ENCODE results near the gene MAML3.

Gene MAML3

DNA sequence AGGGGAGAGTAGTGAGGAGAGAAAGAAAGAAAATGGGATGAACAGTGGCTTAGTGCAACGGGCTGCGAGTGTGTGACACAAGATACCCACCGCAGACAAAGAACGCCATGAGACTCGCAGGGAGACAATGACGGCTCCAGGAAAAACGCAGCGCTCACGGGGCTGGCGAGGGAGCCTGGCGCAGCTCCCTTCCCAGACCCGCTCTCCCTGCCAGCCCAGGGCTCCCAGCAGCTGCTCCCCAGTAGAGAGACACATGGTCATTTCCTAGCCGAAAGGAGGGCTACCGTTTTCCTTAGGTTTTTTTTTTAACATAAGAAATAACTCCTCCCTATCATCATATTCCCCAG lies 149.5 kb downstream of the MAML3 start:
- H3K27me3 ChIP-seq (ENCODE audit: insufficient read depth, poor library complexity, severe bottlenecking), result no peaks in the 10 kb centered on the region
- H3K4me3 ChIP-seq (replicated peaks; ENCODE audit: insufficient read depth, low read length), result no peak overlapping the region
- DNase-seq (ENCODE audit: low read depth in 1 of 2, low spot score in 1 of 2), result no peak
- TF ChIP-seq, protein P1, sequence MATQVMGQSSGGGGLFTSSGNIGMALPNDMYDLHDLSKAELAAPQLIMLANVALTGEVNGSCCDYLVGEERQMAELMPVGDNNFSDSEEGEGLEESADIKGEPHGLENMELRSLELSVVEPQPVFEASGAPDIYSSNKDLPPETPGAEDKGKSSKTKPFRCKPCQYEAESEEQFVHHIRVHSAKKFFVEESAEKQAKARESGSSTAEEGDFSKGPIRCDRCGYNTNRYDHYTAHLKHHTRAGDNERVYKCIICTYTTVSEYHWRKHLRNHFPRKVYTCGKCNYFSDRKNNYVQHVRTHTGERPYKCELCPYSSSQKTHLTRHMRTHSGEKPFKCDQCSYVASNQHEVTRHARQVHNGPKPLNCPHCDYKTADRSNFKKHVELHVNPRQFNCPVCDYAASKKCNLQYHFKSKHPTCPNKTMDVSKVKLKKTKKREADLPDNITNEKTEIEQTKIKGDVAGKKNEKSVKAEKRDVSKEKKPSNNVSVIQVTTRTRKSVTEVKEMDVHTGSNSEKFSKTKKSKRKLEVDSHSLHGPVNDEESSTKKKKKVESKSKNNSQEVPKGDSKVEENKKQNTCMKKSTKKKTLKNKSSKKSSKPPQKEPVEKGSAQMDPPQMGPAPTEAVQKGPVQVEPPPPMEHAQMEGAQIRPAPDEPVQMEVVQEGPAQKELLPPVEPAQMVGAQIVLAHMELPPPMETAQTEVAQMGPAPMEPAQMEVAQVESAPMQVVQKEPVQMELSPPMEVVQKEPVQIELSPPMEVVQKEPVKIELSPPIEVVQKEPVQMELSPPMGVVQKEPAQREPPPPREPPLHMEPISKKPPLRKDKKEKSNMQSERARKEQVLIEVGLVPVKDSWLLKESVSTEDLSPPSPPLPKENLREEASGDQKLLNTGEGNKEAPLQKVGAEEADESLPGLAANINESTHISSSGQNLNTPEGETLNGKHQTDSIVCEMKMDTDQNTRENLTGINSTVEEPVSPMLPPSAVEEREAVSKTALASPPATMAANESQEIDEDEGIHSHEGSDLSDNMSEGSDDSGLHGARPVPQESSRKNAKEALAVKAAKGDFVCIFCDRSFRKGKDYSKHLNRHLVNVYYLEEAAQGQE (IDR thresholded peaks at IDR 0.05; ENCODE audit: insufficient replicate concordance, low read depth), result no peak
- no peak for TF ChIP-seq SPI1 (IDR thresholded peaks at IDR 0.05; ENCODE audit: borderline replicate concordance, low read depth)
- no peak for TF ChIP-seq CTCF (IDR thresholded peaks at IDR 0.05; ENCODE audit: insufficient read depth, low read length)
- TF ChIP-seq GABPA (IDR thresholded peaks at IDR 0.05; ENCODE audit: low read depth), result no peak
- no peak for TF ChIP-seq POLR2AphosphoS5 (IDR thresholded peaks at IDR 0.05; ENCODE audit: low read depth)
- H3K27ac ChIP-seq (replicated peaks), result no peak overlapping the region

- no peak for DNase-seq (ENCODE audit: low read depth in 1 of 2, low spot score in 1 of 2)
- H3K27ac ChIP-seq (replicated peaks), result no peak overlapping the region
- H3K27me3 ChIP-seq (ENCODE audit: insufficient read depth, poor library complexity, severe bottlenecking), result no peaks in the 10 kb centered on the region
- TF ChIP-seq GABPA (IDR thresholded peaks at IDR 0.05; ENCODE audit: low read depth) (no peak), POLR2AphosphoS5 (IDR thresholded peaks at IDR 0.05; ENCODE audit: low read depth) (no peak), CTCF (IDR thresholded peaks at IDR 0.05; ENCODE audit: insufficient read depth, low read length) (no peak), SPI1 (IDR thresholded peaks at IDR 0.05; ENCODE audit: borderline replicate concordance, low read depth) (no peak)
- TF ChIP-seq, protein P1 (IDR thresholded peaks at IDR 0.05; ENCODE audit: insufficient replicate concordance, low read depth), result no peak
- H3K4me3 ChIP-seq (replicated peaks; ENCODE audit: insufficient read depth, low read length), result no peak overlapping the region
These were observed 150.0 kb downstream of the MAML3 start for GRCh38 chr4:140003876-140004548.

DNA sequence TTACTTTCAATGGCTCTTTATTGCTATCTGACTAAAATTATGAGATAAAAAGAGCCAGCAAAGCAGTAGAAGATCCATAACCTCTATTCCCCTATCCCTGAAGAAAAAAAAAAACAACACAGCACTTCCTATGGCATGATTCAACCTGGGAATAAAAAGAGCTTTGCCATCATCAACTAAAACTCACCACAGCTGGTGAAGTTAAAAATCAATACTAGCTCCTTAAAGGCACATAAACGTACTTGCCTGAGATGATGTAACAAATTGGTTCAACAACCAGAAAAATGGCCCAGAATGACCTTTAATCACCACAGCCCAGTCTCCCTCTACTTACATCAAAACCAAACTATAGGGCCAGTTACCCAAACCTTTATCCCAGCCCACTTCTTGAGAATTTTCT lies 153.8 kb downstream of the MAML3 start:
- TF ChIP-seq SPI1 (IDR thresholded peaks at IDR 0.05; ENCODE audit: borderline replicate concordance, low read depth) (no peak), POLR2AphosphoS5 (IDR thresholded peaks at IDR 0.05; ENCODE audit: low read depth) (no peak), GABPA (IDR thresholded peaks at IDR 0.05; ENCODE audit: low read depth) (no peak), CTCF (IDR thresholded peaks at IDR 0.05; ENCODE audit: insufficient read depth, low read length) (no peak)
- TF ChIP-seq, protein P1 (IDR thresholded peaks at IDR 0.05; ENCODE audit: insufficient replicate concordance, low read depth), result no peak
- no peaks in the 10 kb centered on the region for H3K27me3 ChIP-seq (ENCODE audit: insufficient read depth, poor library complexity, severe bottlenecking)
- no peak overlapping the region for H3K27ac ChIP-seq (replicated peaks)
- no peak overlapping the region for H3K4me3 ChIP-seq (replicated peaks; ENCODE audit: insufficient read depth, low read length)
- DNase-seq (ENCODE audit: low read depth in 1 of 2, low spot score in 1 of 2), result no peak

Data from HL-60 (cell line).